A673 (cell line): ENCODE data around the gene TCF3. TPM values are rescaled to one million over a fixed set of nuclear protein-coding genes. Genes with fewer than 3 reads are reported as not detected.
"Not testable (repeated sequence)": the region's sequence is repeated elsewhere in the genome, so short reads cannot be mapped to it uniquely, and the experiment has no call there.

Source experiments
- BruUV-seq: library from RNA; stranded (reverse); fragments of 400-500 nt; replicated peaks from 2 replicates; lab custom pipeline; 2021; lab: Mats Ljungman, UMichigan
- CTCF ChIA-PET: fragments of 300-600 bp; sonication (Branson Sonifier 250); formaldehyde crosslinking; loops from one replicate; lab custom pipeline; 2022; ENCODE audit warnings: antibody characterized with exemption; lab: Charles Lee
- POLR2A ChIA-PET: fragments of 300-600 bp; sonication (Branson Sonifier 250); formaldehyde crosslinking; loops from one replicate; lab custom pipeline; 2022; ENCODE audit warnings: antibody characterized with exemption; ENCODE audit not compliant: low non-redundant PET; lab: Charles Lee
- DNase-seq: peaks from one replicate; pipeline ENCODE4 v3.0.0-alpha.2; 2015; ENCODE audit warnings: low spot score
- H3K27ac ChIP-seq: fragments of 200-600 bp; sonication (generic); 2 replicates; pipeline ENCODE4 v1.5.1; 2016; ENCODE audit warnings: mixed run types, low read depth, mild to moderate bottlenecking, mixed read lengths, antibody characterized with exemption, low read length; ENCODE audit not compliant: poor library complexity, severe bottlenecking
- H3K27me3 ChIP-seq: fragments of 200-600 bp; sonication (generic); replicated peaks from 2 replicates; pipeline ENCODE4 v1.6.1; 2017; ENCODE audit warnings: mixed run types, low read depth, mild to moderate bottlenecking, mixed read lengths, antibody characterized with exemption, low read length; ENCODE audit not compliant: insufficient read depth, poor library complexity
- H3K36me3 ChIP-seq: fragments of 200-600 bp; sonication (generic); 2 replicates; pipeline ENCODE4 v1.6.1; 2016; ENCODE audit warnings: mixed run types, mild to moderate bottlenecking, mixed read lengths, antibody characterized with exemption, low read length; ENCODE audit not compliant: insufficient read depth, poor library complexity, severe bottlenecking
- H3K4me1 ChIP-seq: fragments of 200-600 bp; sonication (generic); 2 replicates; pipeline ENCODE4 v1.6.1; 2017; ENCODE audit warnings: mixed run types, mild to moderate bottlenecking, mixed read lengths, antibody characterized with exemption, low read length; ENCODE audit not compliant: insufficient read depth, poor library complexity, severe bottlenecking
- H3K4me3 ChIP-seq: fragments of 200-600 bp; sonication (generic); 2 replicates; pipeline ENCODE4 v1.5.1; 2016; ENCODE audit warnings: low read depth, mixed run types, mild to moderate bottlenecking, mixed read lengths, low read length; ENCODE audit not compliant: poor library complexity, severe bottlenecking
- H3K9me3 ChIP-seq: fragments of 200-600 bp; sonication (generic); 2 replicates; pipeline ENCODE4 v1.6.1; 2016; ENCODE audit warnings: mixed run types, low read depth, mild to moderate bottlenecking, mixed read lengths, antibody characterized with exemption, low read length; ENCODE audit not compliant: poor library complexity, severe bottlenecking
- EZH2 ChIP-seq: fragments of 200-600 bp; sonication (generic); IDR thresholded peaks from 2 replicates; pipeline ENCODE4 v1.6.1; 2017; ENCODE audit warnings: borderline replicate concordance, low read depth, mild to moderate bottlenecking, mixed read lengths, antibody characterized with exemption, low read length; ENCODE audit not compliant: poor library complexity, severe bottlenecking
- intact Hi-C: fragments of 100-400 bp; cut with micrococcal nuclease; formaldehyde crosslinking; loops from one replicate; pipeline ENCODE4 v1.10.0; 2022; ENCODE audit not compliant: unreplicated experiment
- total RNA-seq: library from RNA; stranded (reverse); gene quantifications from 2 replicates; pipeline ENCODE4 v1.2.3, GENCODE V29; 2021
- TF ChIP-seq, protein P1 (sequence below): fragments of 300-800, 200-600 bp; sonication (generic); conservative IDR thresholded peaks from 2 replicates; pipeline ENCODE4 v1.5.1; 2017; ENCODE audit warnings: low read depth, mild to moderate bottlenecking, antibody characterized with exemption, low read length, moderate library complexity, mixed read lengths

The TCF3 gene
- total RNA-seq, 1 experiment from 2014 or later = 333 TPM

DNA sequence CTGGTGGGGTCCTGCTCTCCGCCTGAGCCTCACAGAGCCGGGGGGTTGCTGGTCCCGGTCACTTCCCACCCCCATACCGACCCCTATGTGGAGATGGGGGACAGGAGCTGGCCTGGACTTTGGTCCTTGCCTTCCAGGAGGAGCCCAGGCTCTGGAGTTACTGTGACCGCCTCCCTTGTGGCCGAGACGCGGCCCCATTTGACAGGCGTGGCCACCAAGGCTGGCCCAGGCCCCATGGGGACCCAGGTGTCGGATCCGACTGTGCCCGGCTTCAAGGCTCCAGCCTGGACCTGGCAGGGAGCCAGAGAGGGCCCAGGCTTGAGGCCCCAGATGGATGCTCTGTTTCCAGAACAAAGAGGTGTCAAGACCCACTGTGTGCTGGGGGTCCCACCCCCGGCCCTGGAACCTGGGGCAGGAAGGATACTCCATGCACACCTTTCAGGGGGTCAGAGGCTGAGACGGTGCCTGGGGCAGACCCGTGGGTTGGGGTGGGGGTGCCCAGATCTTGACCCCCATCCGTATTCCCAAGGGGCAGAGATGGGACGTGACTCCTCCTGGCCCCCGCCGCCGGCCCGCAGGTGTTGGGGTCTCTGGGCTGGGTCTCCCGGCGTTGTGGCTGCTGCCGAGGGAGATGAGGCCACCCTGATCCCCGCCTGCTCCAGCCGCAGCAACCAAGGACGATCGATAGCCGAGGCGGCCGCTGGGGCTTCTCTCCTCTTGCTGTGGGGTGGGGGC lies 47.8 kb upstream of the TCF3 start:
- no peak for DNase-seq
- ChIA-PET POLR2A (no interaction called here), CTCF (no interaction called here)
- intact Hi-C loops = no loop called here
- H3K36me3 ChIP-seq = no peaks in the 10 kb centered on the region
- no TSS peak for BruUV-seq
- H3K4me1 ChIP-seq = no peaks in the 10 kb centered on the region
- TF ChIP-seq EZH2 = no peak
- TF ChIP-seq, protein P1, sequence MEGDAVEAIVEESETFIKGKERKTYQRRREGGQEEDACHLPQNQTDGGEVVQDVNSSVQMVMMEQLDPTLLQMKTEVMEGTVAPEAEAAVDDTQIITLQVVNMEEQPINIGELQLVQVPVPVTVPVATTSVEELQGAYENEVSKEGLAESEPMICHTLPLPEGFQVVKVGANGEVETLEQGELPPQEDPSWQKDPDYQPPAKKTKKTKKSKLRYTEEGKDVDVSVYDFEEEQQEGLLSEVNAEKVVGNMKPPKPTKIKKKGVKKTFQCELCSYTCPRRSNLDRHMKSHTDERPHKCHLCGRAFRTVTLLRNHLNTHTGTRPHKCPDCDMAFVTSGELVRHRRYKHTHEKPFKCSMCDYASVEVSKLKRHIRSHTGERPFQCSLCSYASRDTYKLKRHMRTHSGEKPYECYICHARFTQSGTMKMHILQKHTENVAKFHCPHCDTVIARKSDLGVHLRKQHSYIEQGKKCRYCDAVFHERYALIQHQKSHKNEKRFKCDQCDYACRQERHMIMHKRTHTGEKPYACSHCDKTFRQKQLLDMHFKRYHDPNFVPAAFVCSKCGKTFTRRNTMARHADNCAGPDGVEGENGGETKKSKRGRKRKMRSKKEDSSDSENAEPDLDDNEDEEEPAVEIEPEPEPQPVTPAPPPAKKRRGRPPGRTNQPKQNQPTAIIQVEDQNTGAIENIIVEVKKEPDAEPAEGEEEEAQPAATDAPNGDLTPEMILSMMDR = no peak
- H3K4me3 ChIP-seq = no peak overlapping the region
- H3K27ac ChIP-seq = no peak overlapping the region
- peaks cover 25% of the 10 kb centered on the region for H3K27me3 ChIP-seq
- H3K9me3 ChIP-seq = no peaks in the 10 kb centered on the region

DNA sequence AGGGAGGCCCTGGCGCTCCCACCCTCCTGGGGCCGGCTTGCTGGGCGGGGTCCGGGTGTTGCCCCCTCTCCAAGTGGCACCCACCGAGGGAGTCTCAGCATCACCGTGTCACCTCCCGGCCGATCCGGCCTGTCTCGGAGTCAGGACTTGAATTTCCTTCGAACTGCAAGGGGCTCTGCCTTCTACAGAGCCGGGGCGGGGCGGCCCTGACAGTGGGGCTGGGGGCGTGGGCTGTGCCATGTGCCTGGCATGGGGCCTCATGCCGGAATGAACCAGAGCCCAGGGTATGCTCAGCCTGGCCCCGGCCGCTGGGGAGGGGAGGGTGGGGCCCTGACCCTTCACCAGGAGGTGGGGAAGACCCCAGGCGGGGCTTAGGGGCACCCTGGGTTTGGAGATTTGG lies 47.0 kb upstream of the TCF3 start:
- Histone ChIP-seq H3K27me3 (peaks cover 25% of the 10 kb centered on the region), H3K4me1 (no peaks in the 10 kb centered on the region), H3K27ac (no peak overlapping the region), H3K4me3 (no peak overlapping the region), H3K9me3 (no peaks in the 10 kb centered on the region), H3K36me3 (no peaks in the 10 kb centered on the region)
- no TSS peak for BruUV-seq
- DNase-seq = no peak
- CTCF ChIA-PET = no interaction called here
- intact Hi-C loops = no loop called here
- POLR2A ChIA-PET = no interaction called here
- TF ChIP-seq, protein P1 = no peak
- TF ChIP-seq EZH2 = no peak

DNA sequence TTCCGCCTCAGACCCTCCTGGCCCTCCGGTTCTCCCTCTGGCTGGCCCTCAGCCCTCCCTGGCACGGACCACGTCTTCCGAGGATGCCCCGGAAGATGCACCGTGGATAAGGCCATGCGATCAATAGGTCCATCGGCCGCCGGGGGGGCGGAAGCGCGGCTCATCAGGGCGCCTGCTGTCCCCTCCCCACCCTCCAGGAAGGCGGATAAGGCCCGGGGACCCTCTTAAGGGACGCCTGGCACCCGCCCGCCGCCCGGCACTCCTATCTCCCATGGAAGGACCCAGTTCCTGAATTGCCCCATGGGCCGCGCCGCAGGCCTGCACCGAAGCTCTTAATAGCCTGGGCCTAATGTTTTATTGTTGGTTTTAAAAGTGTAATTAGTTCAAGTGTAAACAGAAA lies 46.2 kb upstream of the TCF3 start:
- H3K36me3 ChIP-seq = no peaks in the 10 kb centered on the region
- no peak overlapping the region for H3K27ac ChIP-seq
- H3K4me1 ChIP-seq = no peaks in the 10 kb centered on the region
- H3K9me3 ChIP-seq = no peaks in the 10 kb centered on the region
- POLR2A ChIA-PET = no interaction called here
- H3K4me3 ChIP-seq = no peak overlapping the region
- CTCF ChIA-PET = no interaction called here
- no peak for DNase-seq
- TF ChIP-seq, protein P1 = no peak
- no peak for TF ChIP-seq EZH2
- intact Hi-C loops = no loop called here
- BruUV-seq = no TSS peak
- H3K27me3 ChIP-seq = peaks cover 25% of the 10 kb centered on the region

DNA sequence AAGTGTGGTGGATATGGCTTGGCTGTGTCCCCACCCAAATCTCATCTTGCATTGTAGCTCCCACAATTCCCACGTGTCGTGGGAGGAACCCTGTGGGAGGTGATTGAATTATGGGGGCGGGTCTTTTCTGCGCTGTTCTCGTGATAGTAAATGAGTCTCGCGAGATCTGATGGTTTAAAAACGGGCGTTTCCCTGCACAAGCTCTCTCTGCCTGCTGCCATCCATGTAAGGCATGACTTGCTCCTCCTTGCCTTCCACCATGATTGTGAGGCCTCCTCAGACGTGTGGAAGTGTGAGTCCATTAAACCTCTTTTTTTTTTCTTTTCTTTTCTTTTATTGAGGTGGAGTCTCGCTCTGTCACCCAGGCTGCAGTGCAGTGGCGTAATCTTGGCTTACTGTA lies 43.1 kb upstream of the TCF3 start:
- H3K36me3 ChIP-seq, intact Hi-C loops, POLR2A ChIA-PET, BruUV-seq, H3K9me3 ChIP-seq, H3K4me1 ChIP-seq, H3K27ac ChIP-seq, H3K4me3 ChIP-seq, CTCF ChIA-PET, DNase-seq: not testable (repeated sequence)
- H3K27me3 ChIP-seq = peaks cover 15% of the 10 kb centered on the region
